Measurements from ENCODE around the gene SIK2.

DNA sequence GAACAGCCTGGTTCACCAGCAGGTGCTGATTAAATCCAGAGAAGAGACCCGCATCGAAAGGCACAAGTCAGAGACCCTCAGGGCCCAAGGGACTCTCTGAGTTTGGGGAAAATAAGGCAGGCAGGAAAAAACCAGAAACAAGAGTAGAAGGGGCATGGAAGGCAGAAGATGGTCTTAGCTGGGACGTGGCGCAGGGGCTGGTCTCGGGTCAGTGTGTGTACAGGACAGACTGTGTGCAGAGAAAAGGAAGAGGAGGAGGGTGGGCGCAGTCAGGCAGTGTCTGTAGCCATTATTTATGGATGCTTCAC lies 132.7 kb downstream of the SIK2 start:
- TF ChIP-seq, protein P1, sequence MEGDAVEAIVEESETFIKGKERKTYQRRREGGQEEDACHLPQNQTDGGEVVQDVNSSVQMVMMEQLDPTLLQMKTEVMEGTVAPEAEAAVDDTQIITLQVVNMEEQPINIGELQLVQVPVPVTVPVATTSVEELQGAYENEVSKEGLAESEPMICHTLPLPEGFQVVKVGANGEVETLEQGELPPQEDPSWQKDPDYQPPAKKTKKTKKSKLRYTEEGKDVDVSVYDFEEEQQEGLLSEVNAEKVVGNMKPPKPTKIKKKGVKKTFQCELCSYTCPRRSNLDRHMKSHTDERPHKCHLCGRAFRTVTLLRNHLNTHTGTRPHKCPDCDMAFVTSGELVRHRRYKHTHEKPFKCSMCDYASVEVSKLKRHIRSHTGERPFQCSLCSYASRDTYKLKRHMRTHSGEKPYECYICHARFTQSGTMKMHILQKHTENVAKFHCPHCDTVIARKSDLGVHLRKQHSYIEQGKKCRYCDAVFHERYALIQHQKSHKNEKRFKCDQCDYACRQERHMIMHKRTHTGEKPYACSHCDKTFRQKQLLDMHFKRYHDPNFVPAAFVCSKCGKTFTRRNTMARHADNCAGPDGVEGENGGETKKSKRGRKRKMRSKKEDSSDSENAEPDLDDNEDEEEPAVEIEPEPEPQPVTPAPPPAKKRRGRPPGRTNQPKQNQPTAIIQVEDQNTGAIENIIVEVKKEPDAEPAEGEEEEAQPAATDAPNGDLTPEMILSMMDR (IDR thresholded peaks at IDR 0.05; ENCODE audit: borderline replicate concordance, extremely low read depth, low read length, poor library complexity, severe bottlenecking): no peak
- no peak for TF ChIP-seq EZH2 (IDR thresholded peaks at IDR 0.05; ENCODE audit: borderline replicate concordance, low read depth, low read length, severe bottlenecking)

Data from DND-41 (cell line).